GM21825 (cell line): ENCODE measurements around the gene SP140.
A peak's percentile ranks its signal among the peaks of the same experiment; 100 is the strongest.
"Not testable (repeated sequence)": the region's sequence is repeated elsewhere in the genome, so short reads cannot be mapped to it uniquely, and the experiment has no call there.

Experiments used
- ATAC-seq: cut with Tn5 transposase; IDR thresholded peaks from one replicate; pipeline ENCODE4 v1.9.1; 2021; ENCODE audit warnings: mild to moderate bottlenecking, moderate library complexity; ENCODE audit not compliant: unreplicated experiment

Gene SP140

GRCh38 chr2:230224458-230224857, 1.1 kb upstream of the SP140 start:
- ATAC-seq, result no peak

GRCh38 chr2:230226051-230226551, 565 bp downstream of the SP140 start:
- ATAC-seq, result peak; percentile 69

- ATAC-seq, result no peak
Measured at GRCh38 chr2:230227216-230227615, 1.7 kb downstream of the SP140 start.

- no peak for ATAC-seq
Measured at GRCh38 chr2:230230087-230230486, 4.6 kb downstream of the SP140 start.

GRCh38 chr2:230230496-230231200, 5.1 kb downstream of the SP140 start:
- ATAC-seq, result no peak

GRCh38 chr2:230231251-230231650, 5.7 kb downstream of the SP140 start:
- ATAC-seq, result no peak

GRCh38 chr2:230234122-230234722, 8.7 kb downstream of the SP140 start:
- no peak for ATAC-seq

GRCh38 chr2:230234845-230235244, 9.3 kb downstream of the SP140 start:
- no peak for ATAC-seq

DNA sequence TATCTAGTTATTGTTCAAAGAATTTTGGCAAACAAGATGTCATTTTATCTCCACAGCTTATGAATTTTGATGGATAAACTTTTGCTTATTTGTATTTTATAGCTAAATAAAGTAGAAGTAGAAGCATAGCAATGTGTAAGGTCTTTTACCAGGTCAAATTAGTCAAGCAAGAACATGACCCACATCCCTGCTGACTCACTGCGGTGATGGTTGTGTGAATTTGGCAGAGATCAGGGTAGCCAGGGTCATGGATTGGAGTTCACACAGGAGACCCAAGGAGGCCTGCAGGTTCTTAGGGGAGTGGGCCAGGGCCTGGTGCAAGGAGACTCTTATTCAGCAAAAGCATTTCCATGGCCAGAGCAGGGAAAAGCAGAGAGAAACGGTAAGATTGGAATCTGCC, 18.7 kb downstream of the SP140 start:
- no peak for ATAC-seq

DNA sequence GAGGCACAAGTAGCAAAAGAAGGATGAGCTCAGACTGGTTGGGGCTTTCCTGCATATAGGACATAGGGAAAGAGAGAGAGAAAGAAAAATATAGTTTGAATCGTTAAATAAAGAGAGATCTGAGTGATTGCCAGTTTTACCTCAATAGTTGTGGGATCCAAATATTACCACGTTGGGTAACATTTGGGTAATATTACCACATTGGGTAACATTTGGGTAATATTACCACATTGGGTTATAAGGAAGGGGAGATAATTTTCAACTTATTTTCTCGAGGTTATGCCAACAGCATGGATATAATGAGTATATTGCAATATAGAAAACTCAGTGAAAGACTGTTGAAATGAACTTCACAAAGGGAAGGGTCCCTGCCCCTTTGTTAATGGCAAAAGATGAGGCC, 20.7 kb downstream of the SP140 start:
- no peak for ATAC-seq

DNA sequence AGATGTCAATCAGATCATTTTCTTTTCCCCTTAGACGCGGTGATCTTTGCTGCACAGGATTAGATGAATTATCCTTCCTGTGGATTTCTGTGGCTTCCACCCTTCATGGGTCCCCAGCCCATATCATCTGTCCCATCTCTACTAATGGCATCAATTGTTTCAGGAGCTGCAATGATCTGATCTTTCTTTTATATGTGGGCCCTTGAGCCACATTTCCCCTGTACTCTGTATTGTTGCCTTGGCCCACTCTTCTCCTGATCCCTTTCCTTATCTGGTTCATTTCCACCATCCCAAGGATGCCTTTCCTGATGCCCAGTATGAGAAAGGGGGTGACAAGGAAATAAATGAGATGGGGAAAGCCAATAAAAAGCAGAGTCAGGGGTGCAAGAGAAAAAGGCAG, 24.7 kb downstream of the SP140 start:
- ATAC-seq, result no peak

- no peak for ATAC-seq
Measured at GRCh38 chr2:230254152-230254881, 28.8 kb downstream of the SP140 start.

- no peak for ATAC-seq
Measured at GRCh38 chr2:230256733-230257332, 31.3 kb downstream of the SP140 start.

GRCh38 chr2:230258483-230258882, 32.9 kb downstream of the SP140 start:
- no peak for ATAC-seq

DNA sequence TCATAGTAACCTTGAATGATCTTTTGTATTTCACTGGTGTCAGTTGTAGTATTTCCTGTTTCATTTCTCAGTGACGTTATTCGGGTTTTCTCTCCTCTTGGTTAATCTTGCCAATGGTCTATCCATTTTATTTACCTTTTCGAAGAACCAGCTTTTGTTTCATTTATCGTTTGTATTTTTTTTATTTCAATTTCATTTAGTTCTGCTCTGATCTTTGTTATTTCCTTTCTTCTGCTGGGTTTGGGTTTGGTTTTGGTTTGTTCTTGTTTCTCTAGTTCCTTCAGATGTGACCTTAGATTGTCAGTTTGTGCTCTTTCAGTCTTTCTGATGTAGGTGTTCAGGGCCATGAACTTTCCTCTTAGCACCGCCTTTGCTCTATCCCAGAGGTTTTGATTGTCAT, 36.7 kb downstream of the SP140 start:
- ATAC-seq, result no peak

GRCh38 chr2:230264945-230265344, 39.4 kb downstream of the SP140 start:
- not testable (repeated sequence) for ATAC-seq

GRCh38 chr2:230266638-230267037, 41.1 kb downstream of the SP140 start:
- ATAC-seq, result no peak

DNA sequence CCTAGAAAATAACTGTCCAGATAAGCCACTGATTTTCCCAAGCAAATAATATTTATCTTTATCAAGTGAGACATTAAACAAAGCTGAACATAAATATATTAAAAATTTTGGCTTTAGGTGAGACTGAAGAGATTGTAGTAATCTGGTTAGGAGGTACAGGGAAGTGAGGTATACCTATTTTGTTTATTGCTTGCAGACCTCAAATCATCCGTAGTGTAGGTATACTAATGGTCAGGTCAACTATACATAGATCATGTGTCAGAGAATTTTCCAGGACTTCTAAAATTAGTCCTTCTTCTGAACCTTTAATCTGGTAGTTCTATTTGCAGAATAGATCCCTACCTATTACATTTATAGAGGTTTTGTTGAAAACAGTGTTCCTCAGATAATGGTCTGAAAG, 41.5 kb downstream of the SP140 start:
- peak; percentile 16 for ATAC-seq

DNA sequence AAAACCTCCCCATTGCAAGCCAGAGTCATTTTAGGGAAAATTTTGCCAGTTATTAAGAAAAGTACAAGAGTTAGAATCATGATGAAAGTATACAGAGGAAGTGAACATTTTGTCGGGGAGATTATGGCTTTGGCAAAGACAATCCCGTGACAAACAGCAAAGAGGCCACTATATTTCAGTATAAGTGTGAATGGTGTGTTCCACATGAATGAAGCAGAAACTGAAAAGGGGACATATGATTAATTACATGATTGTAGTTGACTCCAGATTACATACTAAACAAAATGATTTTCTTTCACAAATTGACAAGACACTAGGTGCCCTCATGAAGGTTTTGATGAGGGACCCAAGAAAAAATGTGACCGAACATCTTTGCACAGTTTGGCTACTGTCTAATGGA, 42.0 kb downstream of the SP140 start:
- peak; percentile 54 for ATAC-seq

DNA sequence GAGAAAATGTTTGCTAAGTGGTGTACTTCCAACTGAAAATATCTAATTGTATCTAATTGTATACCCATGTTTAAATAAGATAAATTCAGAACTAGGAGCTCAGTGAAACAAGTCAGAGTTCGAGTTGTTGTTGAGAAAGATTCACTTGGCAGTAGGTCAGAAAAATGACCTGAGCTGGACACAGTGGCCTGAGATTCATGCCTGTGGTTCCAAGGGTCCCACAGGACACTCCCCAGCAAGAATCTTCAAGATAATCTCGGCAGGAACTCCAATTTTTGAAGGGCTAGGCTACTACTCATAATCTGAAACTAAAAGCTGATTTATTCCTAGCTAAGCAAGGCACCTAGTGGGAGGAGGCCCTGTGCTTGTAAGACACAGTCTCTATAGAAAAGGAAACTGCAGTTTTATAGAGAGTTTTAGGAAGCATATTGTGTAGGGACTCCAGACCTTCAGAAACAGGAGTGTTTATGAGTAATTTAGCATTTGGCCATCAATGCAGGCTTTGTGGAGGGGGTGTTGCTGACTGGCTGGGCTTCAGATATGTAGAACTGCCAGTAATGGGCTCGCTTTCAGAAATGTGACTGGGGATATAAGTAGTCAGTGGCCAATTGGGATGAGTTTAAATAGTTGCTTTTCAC, 43.2 kb downstream of the SP140 start:
- ATAC-seq, result peak; percentile 51

DNA sequence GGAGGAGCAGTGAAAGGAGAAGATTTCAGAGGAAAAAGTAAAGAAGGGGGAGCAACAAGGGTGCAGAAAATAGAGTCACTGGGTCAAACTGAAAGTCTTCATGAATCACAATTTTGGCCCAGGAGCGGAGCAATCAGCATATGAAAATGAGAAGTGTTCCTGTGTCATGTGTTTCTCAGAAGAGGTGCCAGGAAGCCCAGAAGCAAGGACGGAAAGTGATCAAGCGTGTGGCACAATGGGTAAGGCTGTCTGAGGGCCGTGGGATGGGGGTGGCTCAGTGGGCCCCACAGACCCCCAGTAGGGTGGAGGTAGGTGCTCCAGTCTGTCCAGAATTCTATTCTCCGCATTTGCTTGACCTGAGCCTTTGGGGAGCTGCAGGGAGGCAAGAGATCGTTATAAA, 44.2 kb downstream of the SP140 start:
- ATAC-seq, result no peak
